ENCODE results near the gene E2F7. TPM values are rescaled to one million over a fixed set of nuclear protein-coding genes. Genes with fewer than 3 reads are reported as not detected.
A peak's percentile ranks its signal among the peaks of the same experiment; 100 is the strongest.

Gene E2F7
- total RNA-seq, 1 experiment from 2014 or later = 28.4 TPM

DNA sequence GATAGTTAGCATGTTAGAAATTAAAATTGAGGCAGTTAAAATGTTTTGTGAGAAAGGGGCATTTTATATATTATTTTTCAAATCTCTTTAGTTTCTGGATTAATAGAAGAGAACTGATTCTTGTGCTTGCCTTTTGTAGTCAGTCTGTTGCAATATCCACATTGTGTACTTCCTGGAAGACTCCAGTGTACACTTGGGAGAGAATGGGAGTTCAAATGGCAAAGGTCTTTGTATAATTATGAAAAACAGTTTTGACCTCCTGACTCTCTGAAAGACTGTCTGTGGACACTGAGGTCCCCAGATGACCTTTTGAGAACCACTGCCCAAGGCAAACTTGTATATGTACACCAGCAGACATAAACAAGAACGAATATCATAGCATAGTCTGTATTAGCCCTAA is 12.1 kb downstream of the E2F7 start:
- Mint-ChIP-seq H3K27me3 (ENCODE audit: low read depth) (no peaks in the 10 kb centered on the region), H3K27ac (no peak overlapping the region), H3K4me3 (no peak overlapping the region), H3K36me3 (peaks cover 55% of the 10 kb centered on the region), H3K4me1 (no peaks in the 10 kb centered on the region), H3K9me3 (no peaks in the 10 kb centered on the region)
- CTCF ChIA-PET = no interaction called here
- DNase-seq (ENCODE audit: low spot score) = no peak
- POLR2A ChIA-PET = no interaction called here
- TF ChIP-seq CREB1 (CRISPR knock-in tag; IDR thresholded peaks at IDR 0.05) (no peak), NR1H2 (CRISPR knock-in tag; IDR thresholded peaks at IDR 0.05) (no peak), ZNF263 (CRISPR knock-in tag; IDR thresholded peaks at IDR 0.05; ENCODE audit: low read depth) (no peak), NFATC4 (CRISPR knock-in tag; IDR thresholded peaks at IDR 0.05) (no peak), NR2C2 (CRISPR knock-in tag; IDR thresholded peaks at IDR 0.05) (no peak)
- TF ChIP-seq, protein P1, sequence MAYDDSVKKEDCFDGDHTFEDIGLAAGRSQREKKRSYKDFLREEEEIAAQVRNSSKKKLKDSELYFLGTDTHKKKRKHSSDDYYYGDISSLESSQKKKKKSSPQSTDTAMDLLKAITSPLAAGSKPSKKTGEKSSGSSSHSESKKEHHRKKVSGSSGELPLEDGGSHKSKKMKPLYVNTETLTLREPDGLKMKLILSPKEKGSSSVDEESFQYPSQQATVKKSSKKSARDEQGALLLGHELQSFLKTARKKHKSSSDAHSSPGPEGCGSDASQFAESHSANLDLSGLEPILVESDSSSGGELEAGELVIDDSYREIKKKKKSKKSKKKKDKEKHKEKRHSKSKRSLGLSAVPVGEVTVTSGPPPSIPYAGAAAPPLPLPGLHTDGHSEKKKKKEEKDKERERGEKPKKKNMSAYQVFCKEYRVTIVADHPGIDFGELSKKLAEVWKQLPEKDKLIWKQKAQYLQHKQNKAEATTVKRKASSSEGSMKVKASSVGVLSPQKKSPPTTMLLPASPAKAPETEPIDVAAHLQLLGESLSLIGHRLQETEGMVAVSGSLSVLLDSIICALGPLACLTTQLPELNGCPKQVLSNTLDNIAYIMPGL (CRISPR knock-in tag; IDR thresholded peaks at IDR 0.05) = no peak
- TF ChIP-seq, protein P2, sequence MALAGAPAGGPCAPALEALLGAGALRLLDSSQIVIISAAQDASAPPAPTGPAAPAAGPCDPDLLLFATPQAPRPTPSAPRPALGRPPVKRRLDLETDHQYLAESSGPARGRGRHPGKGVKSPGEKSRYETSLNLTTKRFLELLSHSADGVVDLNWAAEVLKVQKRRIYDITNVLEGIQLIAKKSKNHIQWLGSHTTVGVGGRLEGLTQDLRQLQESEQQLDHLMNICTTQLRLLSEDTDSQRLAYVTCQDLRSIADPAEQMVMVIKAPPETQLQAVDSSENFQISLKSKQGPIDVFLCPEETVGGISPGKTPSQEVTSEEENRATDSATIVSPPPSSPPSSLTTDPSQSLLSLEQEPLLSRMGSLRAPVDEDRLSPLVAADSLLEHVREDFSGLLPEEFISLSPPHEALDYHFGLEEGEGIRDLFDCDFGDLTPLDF (CRISPR knock-in tag; IDR thresholded peaks at IDR 0.05) = no peak
- TF ChIP-seq, protein P3, sequence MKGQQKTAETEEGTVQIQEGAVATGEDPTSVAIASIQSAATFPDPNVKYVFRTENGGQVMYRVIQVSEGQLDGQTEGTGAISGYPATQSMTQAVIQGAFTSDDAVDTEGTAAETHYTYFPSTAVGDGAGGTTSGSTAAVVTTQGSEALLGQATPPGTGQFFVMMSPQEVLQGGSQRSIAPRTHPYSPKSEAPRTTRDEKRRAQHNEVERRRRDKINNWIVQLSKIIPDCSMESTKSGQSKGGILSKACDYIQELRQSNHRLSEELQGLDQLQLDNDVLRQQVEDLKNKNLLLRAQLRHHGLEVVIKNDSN (CRISPR knock-in tag; IDR thresholded peaks at IDR 0.05) = no peak
- ATAC-seq = no peak

DNA sequence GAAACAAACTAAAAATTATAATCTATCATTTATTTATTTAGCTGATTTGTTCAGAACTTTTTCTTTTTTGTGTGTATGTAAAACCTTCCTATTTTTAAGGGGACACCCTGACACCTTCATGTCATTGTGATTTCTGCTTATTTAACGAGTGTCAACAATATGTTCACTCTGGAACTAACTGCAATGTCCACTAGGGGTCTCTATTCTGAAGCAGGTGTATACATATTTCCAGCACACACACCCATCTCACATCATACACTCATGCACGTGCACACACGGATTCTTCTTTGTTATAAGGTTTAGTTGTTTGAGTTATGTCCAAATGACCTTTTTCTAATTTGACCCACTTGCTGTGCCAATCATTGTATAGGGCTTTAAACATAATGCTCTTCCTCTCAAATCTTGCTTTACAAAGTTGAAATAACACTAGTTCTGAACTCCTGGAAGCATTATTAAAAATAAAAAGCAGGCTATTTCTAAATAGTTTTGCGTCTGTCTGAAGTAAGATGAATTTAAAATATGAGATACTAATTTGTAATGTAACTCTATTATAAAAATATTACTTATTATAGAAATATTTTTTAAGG is 15.5 kb downstream of the E2F7 start:
- ATAC-seq = peak; percentile 60
- ChIA-PET POLR2A (no interaction called here), CTCF (no interaction called here)
- no peaks in the 10 kb centered on the region for H3K9me3 Mint-ChIP-seq
- DNase-seq (ENCODE audit: low spot score) = no peak
- no peak overlapping the region for H3K27ac Mint-ChIP-seq
- H3K27me3 Mint-ChIP-seq (ENCODE audit: low read depth) = no peaks in the 10 kb centered on the region
- peaks cover 64% of the 10 kb centered on the region for H3K36me3 Mint-ChIP-seq
- no peaks in the 10 kb centered on the region for H3K4me1 Mint-ChIP-seq
- no peak for TF ChIP-seq SP1 (CRISPR knock-in tag; conservative IDR thresholded peaks at IDR 0.05)
- TF ChIP-seq, protein P4, sequence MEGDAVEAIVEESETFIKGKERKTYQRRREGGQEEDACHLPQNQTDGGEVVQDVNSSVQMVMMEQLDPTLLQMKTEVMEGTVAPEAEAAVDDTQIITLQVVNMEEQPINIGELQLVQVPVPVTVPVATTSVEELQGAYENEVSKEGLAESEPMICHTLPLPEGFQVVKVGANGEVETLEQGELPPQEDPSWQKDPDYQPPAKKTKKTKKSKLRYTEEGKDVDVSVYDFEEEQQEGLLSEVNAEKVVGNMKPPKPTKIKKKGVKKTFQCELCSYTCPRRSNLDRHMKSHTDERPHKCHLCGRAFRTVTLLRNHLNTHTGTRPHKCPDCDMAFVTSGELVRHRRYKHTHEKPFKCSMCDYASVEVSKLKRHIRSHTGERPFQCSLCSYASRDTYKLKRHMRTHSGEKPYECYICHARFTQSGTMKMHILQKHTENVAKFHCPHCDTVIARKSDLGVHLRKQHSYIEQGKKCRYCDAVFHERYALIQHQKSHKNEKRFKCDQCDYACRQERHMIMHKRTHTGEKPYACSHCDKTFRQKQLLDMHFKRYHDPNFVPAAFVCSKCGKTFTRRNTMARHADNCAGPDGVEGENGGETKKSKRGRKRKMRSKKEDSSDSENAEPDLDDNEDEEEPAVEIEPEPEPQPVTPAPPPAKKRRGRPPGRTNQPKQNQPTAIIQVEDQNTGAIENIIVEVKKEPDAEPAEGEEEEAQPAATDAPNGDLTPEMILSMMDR (IDR thresholded peaks at IDR 0.05) = peak; percentile 61
- TF ChIP-seq NFYB (CRISPR knock-in tag; conservative IDR thresholded peaks at IDR 0.05; ENCODE audit: low read depth) = no peak
- no peak overlapping the region for H3K4me3 Mint-ChIP-seq

DNA sequence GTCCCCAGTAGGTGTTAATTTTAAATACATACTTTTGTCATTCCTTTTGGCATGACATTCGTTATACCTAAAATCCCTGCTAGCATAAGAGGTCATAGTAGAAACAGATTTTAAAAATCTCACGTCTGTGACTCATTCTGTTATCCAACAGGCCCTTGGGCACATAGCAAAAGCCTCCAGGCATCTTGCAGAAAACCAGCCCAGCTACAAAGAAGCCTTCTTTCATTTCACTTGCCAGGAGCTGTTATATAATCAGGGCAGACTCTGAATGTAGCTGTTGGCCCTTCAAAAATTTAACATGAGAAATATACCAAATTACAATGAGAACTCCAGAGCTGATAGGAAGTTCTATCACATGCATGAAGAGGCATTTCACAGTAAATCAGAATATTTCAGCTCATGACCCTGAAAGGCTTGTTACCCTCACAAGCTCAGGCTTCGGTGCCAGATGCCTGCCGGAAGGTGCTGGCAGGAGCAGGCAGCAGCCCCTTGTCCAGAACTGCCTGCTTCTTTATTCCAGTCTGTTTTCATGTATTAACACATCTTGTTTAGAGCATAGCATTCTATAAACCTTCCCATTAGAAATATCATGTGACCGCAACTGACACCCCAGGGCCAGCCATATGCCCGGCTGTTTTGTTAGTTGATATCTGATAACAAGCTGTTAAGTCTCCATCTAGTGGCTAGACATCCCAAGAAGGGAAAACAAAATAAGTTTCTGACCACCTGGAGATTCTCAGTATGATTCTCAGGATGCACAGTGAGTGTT is 17.8 kb downstream of the E2F7 start:
- POLR2A ChIA-PET = interaction anchor here (0.7 kb wide), 1 partner anchor 25 kb away, joined by 3 read pairs; no protein-coding TSS in a partner anchor
- peaks cover 66% of the 10 kb centered on the region for H3K36me3 Mint-ChIP-seq
- TF ChIP-seq, protein P5, sequence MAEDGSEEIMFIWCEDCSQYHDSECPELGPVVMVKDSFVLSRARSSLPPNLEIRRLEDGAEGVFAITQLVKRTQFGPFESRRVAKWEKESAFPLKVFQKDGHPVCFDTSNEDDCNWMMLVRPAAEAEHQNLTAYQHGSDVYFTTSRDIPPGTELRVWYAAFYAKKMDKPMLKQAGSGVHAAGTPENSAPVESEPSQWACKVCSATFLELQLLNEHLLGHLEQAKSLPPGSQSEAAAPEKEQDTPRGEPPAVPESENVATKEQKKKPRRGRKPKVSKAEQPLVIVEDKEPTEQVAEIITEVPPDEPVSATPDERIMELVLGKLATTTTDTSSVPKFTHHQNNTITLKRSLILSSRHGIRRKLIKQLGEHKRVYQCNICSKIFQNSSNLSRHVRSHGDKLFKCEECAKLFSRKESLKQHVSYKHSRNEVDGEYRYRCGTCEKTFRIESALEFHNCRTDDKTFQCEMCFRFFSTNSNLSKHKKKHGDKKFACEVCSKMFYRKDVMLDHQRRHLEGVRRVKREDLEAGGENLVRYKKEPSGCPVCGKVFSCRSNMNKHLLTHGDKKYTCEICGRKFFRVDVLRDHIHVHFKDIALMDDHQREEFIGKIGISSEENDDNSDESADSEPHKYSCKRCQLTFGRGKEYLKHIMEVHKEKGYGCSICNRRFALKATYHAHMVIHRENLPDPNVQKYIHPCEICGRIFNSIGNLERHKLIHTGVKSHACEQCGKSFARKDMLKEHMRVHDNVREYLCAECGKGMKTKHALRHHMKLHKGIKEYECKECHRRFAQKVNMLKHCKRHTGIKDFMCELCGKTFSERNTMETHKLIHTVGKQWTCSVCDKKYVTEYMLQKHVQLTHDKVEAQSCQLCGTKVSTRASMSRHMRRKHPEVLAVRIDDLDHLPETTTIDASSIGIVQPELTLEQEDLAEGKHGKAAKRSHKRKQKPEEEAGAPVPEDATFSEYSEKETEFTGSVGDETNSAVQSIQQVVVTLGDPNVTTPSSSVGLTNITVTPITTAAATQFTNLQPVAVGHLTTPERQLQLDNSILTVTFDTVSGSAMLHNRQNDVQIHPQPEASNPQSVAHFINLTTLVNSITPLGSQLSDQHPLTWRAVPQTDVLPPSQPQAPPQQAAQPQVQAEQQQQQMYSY (CRISPR knock-in tag; IDR thresholded peaks at IDR 0.05) = no peak
- no peak for TF ChIP-seq TCF7 (CRISPR knock-in tag; IDR thresholded peaks at IDR 0.05; ENCODE audit: low read depth)
- CTCF ChIA-PET = no interaction called here
- H3K4me3 Mint-ChIP-seq = no peak overlapping the region
- 0 out of 2 replicates have a peak, but pooled peaks have one; percentile 24 for ATAC-seq
- H3K9me3 Mint-ChIP-seq = no peaks in the 10 kb centered on the region
- H3K27ac Mint-ChIP-seq = no peak overlapping the region
- no peaks in the 10 kb centered on the region for H3K4me1 Mint-ChIP-seq
- no peak for DNase-seq (ENCODE audit: low spot score)
- no peaks in the 10 kb centered on the region for H3K27me3 Mint-ChIP-seq (ENCODE audit: low read depth)
